ENCODE results near the gene FEN1.

Gene FEN1, protein sequence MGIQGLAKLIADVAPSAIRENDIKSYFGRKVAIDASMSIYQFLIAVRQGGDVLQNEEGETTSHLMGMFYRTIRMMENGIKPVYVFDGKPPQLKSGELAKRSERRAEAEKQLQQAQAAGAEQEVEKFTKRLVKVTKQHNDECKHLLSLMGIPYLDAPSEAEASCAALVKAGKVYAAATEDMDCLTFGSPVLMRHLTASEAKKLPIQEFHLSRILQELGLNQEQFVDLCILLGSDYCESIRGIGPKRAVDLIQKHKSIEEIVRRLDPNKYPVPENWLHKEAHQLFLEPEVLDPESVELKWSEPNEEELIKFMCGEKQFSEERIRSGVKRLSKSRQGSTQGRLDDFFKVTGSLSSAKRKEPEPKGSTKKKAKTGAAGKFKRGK

DNA sequence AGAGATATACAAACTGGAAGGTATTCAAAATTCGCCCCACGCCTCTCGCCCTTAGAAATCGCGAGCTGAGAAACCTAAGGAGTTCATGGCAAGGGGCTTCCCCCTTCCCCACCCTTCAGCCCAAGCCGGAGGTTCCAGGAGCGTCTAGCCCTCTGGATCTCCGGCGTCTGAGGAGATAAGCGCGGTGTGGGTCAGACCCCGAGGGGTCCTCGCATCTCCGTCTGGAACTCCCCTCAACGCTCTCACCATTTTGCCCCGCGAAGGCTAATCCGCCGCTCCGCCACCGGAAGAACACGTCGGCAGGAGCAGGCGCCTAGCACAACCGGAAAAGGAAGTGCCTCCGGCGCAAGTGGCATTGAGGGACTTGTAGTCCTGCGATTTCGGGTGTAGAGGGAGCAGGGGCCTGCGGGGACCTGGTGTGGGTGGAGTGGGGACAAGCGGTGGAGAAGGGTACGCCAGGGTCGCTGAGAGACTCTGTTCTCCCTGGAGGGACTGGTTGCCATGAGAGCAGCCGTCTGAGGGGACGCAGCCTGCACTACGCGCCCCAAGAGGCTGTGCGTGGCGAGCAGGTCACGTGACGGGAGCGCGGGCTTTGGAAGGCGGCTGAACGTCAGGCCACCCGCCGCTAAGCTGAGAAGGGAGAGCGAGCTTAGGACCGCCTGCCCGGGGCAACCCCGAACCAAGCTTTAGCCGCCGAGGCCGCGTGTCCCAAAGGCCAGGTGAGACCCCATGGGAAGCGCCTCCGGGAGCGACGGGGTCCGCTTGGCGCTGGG is at the start of gene FEN1, which contains the start of gene TMEM258:
TSS of gene FEN1 (plus strand) at position 602 of the 773 bp plus-strand sequence. CDS start 2,451 bp downstream, outside the sequence.
TSS of gene TMEM258 (minus strand) at position 290 of the 773 bp plus-strand sequence. CDS start at position 249, 41 bp downstream.
- DNase-seq = peak; percentile 91 to 92

DNA sequence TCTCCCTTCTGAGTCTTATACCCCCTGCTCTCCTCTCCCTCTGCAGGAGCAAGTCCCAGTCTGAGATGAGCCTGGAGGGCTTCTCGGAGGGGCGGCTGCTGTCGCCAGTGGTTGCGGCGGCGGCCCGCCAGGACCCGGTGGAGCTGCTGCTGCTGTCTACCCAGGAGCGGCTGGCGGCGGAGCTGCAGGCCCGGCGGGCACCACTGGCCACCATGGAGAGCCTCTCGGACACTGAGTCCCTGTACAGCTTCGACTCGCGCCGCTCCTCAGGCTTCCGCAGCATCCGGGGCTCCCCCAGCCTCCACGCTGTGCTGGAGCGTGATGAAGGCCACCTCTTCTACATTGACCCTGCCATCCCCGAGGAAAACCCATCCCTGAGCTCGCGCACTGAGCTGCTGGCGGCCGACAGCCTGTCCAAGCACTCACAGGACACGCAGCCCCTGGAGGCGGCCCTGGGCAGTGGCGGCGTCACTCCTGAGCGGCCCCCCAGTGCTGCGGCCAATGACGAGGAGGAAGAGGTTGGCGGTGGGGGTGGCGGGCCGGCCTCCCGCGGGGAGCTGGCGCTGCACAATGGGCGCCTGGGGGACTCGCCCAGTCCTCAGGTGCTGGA is 49.1 kb upstream of the FEN1 start:
- DNase-seq = no peak

DNA sequence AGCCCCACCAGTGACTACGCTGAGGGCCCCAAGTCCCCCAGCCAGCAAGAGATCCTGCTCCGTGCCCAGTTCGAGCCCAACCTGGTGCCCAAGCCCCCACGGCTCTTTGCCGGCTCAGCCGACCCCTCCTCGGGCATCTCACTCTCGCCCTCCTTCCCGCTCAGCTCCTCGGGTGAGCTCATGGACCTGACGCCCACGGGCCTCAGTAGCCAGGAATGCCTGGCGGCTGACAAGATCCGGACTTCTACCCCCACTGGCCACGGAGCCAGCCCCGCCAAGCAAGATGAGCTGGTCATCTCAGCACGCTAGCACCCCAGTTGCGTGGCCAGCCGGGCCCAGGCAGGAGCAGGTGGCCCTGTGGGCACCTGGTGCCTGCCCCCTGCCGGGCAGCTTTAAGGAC is 48.5 kb upstream of the FEN1 start:
- no peak for DNase-seq

DNA sequence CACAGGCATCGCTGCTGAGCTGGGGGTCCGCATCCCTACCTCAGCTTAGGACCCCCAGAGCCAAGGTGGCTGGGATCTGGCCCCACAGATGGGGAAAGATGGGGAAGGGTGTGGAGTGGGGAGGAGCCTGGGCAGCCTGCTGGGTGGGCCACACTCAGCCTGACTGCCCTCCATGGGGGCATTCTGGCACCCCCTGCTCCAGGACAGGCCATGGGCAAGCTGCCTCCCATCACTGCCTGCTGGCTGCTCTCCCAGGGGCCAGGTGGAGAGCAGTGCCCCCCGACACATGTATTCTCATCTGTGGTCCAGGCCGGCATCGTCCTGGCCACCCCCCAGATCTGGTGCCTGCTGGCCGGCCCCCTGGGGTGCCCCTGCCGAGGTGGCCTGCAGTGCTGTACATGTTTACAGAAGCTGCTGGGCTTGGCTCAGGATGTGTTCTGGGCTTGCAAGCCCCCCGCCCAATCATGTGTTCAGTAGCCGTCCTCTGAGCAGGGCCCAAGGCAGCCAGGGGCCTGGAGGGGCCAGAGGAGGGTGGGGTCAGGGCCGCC is 48.0 kb upstream of the FEN1 start:
- no peak for DNase-seq

DNA sequence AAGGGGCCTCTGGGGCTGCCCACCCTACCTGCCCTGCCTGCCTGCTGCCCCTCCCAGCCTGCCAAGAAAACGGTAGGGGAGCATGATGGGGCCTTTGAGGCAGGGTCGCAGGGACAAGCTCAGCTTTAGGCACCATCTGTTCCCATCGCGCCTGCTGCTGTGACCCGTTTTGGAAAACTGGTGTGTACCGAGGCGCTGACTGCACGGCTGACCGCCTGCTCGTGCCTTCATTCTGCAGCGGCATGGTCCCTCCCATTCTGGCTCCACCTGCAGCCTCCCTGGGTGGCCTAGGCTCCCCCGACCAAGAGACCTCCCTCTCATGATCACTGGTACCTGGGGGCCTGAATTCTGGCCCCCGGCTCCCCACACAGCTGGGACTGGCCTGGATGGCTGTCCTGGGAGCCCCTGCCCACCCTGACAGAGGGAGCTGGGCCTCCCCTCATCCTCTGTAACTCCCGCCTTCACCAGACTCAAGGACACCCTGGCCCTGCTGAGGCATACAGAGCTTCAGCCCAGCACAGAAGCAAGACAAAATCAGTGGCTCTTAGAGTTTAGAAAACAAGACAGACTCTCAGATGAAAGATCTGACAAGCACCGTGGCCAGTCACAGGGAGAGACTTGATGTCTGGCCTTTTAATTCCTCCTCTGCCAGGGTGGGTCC is 46.8 kb upstream of the FEN1 start:
- no peak for DNase-seq

DNA sequence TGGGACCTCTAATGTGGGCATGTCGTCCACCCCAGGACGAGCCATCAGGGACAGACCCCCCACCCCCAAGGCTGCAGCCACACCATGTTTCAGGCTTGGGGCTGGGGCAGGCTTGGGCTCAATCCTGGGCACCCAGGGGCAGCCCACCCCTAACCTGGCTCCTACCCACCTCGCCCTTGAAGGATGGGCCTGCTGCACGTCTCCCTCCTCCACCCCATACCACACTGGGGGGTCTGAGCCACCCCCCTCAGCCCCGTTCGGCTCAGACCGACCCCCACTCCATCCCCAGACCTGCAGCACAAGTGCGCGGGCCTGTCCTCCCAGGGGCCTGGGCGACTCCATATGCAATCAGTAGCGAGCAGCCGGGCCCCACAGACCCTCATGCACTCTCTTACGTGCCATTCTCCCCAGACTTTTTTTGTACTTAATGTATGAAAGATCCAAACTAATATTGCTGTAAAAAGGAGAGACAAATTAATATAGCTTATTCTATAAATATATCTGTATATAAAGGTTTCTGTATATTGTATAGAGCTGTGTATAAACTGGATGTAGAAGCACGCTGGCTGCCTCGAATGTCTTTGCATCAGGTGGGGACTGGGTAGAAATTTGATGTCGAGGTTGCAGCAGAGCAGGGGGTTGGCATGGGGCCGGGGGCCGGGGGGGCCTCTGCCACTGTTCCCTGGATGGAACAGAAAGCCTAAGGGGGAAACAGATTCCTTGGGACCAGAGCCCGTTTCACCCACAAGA is 46.1 kb upstream of the FEN1 start:
- no peak for DNase-seq

DNA sequence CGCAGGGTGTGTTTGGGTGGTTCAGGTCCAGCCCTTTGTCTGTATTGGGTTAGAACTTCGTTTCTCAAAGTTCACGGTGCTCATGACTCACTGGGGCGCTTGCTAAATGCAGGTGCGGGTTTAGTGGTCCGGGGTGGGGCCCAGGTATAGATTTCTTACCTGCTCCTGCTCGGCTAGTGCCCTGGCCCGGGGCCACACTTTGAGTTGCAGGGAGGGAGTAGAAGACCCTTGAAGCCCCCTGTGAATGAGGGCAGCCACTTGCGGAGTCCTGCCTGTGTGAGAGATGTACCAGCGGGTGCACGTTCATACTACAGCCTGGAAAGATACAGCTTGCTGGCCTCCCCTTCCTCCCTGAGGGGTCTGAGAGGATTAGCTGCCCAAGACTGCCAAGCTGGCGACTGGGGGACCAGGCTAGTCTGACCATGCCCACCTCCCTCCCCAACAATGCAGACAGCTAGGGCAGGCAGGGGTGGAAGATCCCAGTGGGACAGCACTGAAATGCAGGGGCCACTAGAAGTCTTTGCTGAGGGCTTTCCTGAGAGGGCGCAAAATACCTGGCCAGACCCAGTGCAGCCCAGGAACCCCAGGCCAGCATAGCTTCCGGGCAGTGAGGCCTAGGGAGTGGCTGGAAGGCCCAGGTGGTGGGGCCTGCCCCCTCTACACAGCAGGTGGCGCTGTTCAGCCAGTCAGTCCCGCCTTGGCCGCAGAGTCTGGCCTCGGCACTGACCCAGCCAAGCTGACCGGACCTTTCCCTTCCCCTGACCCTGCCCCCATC is 45.3 kb upstream of the FEN1 start:
- peak; percentile 31 to 35 for DNase-seq

DNA sequence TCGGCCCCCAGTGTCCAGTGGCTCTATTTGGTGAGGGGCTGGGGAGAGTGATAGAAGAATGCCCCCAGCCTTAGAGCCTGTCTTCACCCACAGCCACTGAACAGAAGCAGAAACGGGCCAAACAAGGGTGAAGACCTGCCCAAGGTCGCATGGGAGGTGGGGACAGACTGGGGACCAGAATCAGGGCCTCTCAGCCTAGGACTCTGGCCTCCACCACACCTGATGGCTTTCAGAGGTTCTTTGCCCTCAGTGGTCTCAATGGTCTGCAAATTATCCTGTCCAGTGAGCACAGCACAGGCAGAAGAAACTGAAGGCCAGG is 44.8 kb upstream of the FEN1 start:
- DNase-seq = peak; percentile 31 to 32

DNA sequence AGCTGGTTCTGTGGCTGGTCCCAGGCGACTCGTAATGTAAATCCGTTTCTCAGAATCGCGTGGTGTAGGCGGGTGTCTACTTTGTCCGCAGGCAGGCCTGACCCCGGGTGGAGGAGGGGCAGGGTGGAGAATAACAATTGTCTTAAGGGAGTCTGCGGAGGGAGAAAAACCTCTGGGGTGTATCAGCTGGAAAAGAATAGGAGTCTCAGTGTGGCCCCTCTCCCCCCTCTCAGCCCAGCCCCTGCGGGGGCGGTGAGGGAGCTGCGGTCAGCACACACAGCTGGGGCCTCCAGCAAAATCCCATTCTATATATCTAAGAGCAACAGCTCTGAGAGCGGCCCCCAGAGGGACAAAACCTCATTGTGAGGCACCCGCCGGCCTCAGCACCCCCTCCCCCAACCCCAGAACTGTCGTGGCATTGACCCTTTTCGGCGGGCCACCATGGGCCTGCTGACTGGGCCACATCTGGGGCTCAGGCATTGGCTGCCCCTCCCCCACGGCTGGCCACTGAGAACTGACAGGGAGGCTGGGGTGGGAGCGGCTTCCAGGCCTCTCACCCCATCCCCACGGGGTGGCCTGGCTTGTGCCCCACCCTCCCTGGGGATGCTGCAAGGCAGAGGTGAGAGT is 43.0 kb upstream of the FEN1 start:
- no peak for DNase-seq

DNA sequence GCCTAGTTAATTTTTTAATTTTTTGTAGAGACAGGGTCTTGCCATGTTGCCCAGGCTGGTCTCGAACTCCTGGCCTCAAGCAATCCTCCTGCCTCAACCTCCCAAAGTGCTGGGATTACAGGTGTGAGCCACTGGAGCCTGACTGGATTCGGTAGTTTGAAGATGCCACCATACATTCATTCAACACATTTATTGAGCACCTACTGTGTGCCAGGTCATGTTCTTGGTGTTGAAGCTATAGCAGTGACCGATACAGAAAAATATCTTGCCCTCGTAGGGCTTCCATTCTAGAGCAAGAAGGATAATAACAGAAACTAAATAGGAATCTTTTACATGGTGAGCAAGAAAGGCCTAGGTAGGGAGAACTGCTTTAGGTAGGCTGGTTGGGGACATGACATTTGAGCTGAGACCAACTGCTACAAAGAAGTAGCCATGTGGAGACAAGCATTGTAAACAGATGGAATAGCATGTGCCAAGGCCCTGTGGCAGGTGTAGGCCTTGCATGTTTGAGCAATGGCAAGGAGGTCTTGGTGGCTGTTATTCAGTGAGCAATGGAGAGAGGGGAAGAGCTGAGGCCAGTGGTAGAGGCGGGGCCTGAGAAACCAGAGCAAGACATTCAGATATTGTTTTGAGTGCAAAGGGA is 42.0 kb upstream of the FEN1 start:
- DNase-seq = no peak

DNA sequence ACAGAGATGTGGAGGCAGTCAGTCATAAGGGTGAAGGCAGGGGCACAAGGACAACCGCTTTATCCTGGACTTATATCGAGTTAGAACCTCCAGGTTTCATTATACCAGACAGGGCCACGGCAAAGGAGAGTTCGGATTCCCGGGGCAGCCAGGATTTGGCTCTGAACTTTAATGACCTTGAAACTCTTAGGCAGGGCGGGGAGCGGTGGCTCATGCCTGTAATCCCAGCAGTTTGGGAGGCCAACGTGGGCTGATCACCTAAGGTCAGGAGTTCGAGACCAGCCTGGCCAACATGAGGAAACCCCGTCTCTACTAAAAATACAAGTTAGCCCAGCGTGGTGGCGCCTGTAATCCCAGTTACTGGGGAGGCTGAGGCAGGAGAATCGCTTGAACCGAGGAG is 41.3 kb upstream of the FEN1 start:
- no peak for DNase-seq

DNA sequence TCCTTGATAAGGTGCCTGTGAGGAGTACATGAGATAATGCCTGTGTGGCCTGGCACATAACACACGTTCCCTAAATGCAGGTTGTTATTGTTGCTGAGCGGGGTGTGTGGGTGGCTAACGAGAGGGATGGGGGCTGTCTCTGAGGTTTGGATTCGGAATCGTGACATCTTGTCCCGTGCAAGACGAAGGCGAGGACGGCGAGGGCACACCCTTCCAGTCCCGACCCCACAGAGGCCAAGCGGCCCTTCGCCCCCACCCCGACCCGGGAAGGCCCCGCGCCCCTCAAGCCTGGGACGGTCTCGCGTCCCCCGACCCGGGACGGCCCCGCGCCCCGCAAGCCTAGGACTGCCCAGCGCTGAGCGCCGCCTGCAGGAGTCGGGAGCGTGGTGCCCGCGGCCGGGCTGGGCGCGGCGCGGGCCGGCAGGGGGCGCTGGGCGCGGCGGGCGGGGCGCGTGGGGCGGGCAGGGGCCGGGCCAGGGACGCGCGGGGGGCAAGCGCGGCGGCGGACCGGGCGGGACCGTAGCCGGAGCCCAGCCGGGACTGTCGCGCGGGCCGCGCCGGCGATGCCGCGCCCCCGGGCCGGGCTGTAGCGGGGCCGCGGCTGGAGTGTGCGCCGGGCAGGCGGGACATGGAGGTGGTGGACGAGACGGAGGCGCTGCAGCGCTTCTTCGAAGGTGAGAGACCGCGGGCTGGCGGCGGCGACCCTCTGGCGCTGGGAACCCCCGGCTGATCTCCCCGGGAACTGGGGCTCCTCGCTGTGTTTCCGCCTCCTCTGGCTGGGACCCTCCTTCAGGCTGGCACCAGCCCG is 40.4 kb upstream of the FEN1 start, which contains the start of gene MYRF:
TSS of gene MYRF (plus strand) at position 520 of the 808 bp plus-strand sequence. CDS start at position 629, 109 bp downstream.
- DNase-seq = peak; percentile 32 to 42

DNA sequence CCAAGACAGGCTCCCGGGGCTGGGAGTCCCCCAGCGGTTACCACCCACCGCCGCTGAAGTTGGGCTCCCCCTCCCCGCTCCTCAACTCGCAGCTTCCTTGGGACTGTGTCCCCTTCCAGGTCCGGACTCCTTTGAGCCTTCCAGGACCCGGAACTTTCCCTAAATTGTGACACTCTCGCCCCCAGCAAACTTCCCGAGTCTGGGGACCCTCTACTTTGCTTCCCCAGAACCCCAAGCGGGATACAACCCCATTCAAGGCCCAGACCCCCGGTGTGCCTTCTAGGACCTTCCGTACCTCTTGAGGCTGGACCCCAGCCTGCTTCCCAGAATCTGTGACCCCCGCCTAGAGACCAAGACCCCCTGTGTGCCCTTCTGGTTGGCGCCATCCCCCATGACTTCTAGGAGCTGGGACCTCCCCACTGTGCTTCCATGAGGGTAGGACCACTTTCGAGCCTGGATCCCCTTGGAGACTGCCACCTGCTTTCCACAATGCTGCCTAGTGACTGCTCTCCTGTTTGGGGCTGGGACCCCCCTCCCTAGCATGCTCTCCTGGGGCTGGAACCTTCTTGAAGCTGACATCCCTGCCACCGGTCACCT is 39.7 kb upstream of the FEN1 start:
- no peak for DNase-seq

DNA sequence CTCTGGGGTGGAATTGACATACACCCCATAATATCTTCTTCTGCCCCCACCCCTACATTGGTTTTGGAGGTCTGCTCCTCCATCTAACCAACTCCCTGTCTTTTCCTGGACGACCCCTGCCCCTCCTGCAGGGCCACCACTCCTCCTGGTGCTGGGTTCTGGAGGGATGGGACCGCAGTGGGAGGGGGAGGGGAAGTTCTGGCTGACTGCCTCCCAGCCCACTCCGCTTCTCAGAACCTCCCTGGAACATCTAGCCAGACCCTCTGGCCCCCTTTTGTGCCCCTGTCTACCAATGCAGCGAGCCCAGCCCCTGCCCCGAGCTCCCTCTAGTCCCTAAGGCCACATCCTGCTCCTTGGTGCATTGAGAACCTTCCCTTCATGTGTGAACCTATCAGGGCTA is 39.0 kb upstream of the FEN1 start:
- no peak for DNase-seq

DNA sequence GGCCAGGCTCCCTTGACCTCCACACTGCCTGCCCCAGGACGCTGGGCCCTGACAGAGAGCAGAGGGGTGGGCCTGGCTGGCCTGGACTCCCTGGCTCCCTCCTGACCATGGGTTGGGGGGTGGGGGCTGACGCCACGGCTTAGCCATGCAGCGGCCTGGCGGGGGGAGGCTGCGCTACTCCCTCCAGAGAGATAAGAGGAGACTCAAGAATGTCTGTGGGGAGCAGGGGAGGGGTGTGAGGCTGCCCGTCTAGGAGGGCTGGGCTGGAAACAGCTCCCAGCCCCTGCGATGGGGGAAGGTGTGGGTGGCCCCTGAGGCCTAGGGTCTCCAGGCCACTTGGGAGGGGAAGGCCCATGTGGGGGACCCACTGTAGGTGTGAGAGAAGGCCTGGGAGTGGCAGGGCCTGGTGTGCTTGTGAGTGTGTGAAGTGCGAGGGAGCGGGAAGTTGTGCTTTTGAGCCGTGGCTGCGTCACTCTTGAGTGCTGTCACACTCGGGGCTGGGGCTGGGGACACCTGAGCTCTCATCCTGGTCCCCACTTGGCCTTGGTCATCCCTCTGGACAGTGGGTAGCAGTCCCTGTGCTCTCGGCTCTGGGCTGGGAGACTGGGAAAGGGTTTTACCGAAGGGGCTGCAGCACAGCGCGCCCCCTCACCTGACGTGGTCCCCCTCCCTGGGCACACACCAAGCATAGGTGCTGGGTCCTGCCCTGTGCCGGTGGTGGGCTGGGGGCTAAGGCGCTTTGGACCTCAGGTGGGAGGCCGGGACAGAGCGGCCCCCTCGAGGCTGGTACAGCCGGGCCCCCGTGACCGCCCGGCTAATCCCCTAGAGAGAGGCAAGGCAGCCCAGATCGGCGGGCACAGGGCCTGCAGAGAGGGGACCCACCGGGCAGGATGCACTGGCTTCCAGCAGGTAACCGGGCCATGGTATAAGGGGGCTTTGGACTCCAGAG is 37.9 kb upstream of the FEN1 start:
- no peak for DNase-seq

DNA sequence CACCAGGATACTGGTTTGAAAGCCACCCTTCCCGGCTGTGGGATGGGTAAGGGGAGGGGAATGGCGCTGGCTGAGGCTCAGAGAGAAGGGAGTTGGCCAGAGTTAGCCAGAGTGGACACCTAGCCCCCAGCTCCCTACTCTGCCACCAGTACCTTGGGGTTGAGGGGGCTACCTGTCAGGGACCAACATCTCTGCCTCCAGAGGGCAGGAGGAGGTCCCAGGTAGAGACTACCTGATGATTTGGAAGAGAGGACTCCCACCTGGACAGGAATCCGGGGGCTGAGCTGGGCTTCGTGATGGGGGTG is 36.6 kb upstream of the FEN1 start:
- DNase-seq = no peak

DNA sequence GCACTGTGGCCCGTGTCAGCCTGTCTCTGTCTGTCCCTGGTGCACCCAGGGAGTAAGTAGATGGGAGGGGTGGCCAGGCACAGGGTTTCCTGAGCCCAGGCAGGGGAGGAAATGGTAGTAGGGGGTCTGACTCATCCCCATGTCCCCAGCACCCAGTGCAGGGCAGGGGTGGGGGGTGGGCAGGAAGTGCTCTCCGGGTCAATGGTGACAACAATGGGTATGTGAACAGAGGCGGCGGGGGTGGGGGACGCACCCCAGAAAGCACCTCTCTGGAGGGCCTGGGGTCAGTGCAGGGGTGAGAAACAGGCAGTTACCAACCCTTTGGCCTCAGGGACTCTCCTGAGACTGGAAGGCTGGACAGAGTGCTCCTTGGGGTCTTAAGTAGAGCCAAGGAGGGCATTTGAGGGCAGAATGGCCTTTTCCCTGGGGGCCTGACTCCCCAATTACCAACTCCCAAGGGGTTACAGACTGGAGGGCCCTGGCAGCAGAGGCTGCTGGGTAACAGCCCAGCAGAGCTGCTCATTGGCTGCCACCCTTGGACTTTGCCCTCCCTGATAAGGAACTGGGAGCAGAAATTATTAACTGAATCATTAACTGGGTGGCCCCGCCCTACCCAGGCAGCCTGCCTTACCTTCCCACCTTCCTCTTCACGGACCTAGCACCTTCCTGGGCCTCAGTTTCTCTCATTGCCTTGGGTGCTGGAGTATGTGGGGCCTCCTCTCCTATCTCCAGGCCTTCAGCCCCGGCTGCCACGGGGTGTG is 36.1 kb upstream of the FEN1 start:
- peak; percentile 36 to 45 for DNase-seq

Data from Kasumi-1 (cell line).